Measurements from ENCODE around the gene FCRL6. TPM values are rescaled to one million over a fixed set of nuclear protein-coding genes. Genes with fewer than 3 reads are reported as not detected.

Gene FCRL6
- total RNA-seq, 4 donors from 2014 or later: 0.39 to 2.2 (median 1.4) TPM

DNA sequence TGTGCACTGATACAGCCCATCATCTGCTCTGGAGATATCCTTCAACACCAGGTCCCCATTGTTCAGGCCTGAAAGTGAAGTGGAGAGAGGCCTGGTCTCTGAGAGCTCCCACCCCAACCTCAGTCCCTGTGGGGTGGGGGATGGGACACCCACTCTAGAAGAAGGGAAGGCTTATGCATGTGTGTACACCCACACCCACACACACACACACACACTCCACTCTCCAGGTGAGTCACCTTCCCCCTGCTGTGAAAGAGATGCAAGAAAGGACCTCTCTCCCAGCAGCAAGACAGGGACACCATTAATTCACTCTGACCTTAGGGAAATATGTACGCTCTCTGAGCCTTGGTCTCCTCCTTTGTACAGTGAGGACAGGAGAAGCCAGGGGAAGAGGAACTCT, 54.4 kb downstream of the FCRL6 start:
- Histone ChIP-seq H3K4me1 (peaks cover 0 to 24% (median 15%) of the 10 kb centered on the region in 4 donors), H3K27me3 (no peaks in the 10 kb centered on the region), H3K9me3 (no peaks in the 10 kb centered on the region), H3K4me3 (no peak overlapping the region), H3K36me3 (peaks cover 0 to 16% (median 0%) of the 10 kb centered on the region in 3 donors), H3K27ac (peak overlapping the region in 2 of 4 donors; percentile 94 to 97)
- DNase-seq (ENCODE audit: low spot score in 2 of 2): no peak
- TF ChIP-seq EP300 (IDR thresholded peaks at IDR 0.05): no peak
- no peak for TF ChIP-seq CTCF (IDR thresholded peaks at IDR 0.05)
- no peak for TF ChIP-seq POLR2A (IDR thresholded peaks at IDR 0.05)
- WGBS, 2 donors: 71 to 86% methylated on average over 1 of the region's 1 CpG

GRCh38 chr1:159857889-159858288, 55.7 kb downstream of the FCRL6 start:
- no peak for DNase-seq (ENCODE audit: low spot score in 2 of 2)
- H3K36me3 ChIP-seq: peaks cover 0 to 24% (median 0%) of the 10 kb centered on the region in 3 donors
- H3K9me3 ChIP-seq: no peaks in the 10 kb centered on the region
- H3K4me3 ChIP-seq: no peak overlapping the region
- 87 to 93% methylated on average over 6 of the region's 6 CpGs for WGBS, 2 donors
- no peaks in the 10 kb centered on the region for H3K27me3 ChIP-seq
- H3K27ac ChIP-seq: no peak overlapping the region
- H3K4me1 ChIP-seq: peaks cover 0 to 20% (median 12%) of the 10 kb centered on the region in 4 donors
- no peak for TF ChIP-seq POLR2A (IDR thresholded peaks at IDR 0.05)
- no peak for TF ChIP-seq EP300 (IDR thresholded peaks at IDR 0.05)
- no peak for TF ChIP-seq CTCF (IDR thresholded peaks at IDR 0.05)

GRCh38 chr1:159859767-159860322, 57.7 kb downstream of the FCRL6 start:
- WGBS, 2 donors: 75 to 81% methylated on average over 7 of the region's 7 CpGs
- TF ChIP-seq CTCF (IDR thresholded peaks at IDR 0.05) (no peak), EP300 (IDR thresholded peaks at IDR 0.05) (no peak), POLR2A (IDR thresholded peaks at IDR 0.05) (no peak)
- DNase-seq (ENCODE audit: low spot score in 2 of 2): no peak

DNA sequence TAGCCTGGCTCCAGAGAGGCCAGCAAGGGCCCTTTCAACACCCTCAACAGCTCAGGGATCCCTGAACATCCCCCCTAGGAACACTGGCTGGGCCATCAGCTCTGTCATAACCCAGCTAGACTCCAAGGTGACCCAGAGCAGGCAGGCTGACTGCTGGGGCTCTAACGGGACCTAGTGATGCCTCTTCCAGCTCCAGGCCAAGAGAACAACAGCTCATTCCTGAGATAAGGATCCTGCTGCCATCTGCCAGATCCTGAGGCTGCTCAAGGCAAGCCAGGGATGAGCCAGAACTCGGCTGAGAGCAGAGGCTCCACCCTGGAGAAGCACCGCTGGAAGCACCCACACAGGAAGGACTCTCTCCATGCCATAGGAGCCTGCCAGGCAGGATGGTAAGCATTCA, 58.3 kb downstream of the FCRL6 start:
- Histone ChIP-seq H3K4me1 (peaks cover 0 to 4% (median 0%) of the 10 kb centered on the region in 4 donors), H3K9me3 (no peaks in the 10 kb centered on the region), H3K27ac (no peak overlapping the region), H3K36me3 (peaks cover 0 to 27% (median 0%) of the 10 kb centered on the region in 3 donors), H3K27me3 (no peaks in the 10 kb centered on the region), H3K4me3 (no peak overlapping the region)
- WGBS, 2 donors: 56 to 67% methylated on average over 1 to 3 of the region's 3 CpGs
- TF ChIP-seq POLR2A (IDR thresholded peaks at IDR 0.05) (no peak), CTCF (IDR thresholded peaks at IDR 0.05) (no peak), EP300 (IDR thresholded peaks at IDR 0.05) (no peak)
- DNase-seq (ENCODE audit: low spot score in 2 of 2): no peak

More at GRCh38 chr1:159859767-159860322, 57.7 kb downstream of the FCRL6 start:
- H3K27ac ChIP-seq: no peak overlapping the region
- H3K36me3 ChIP-seq: peaks cover 0 to 27% (median 0%) of the 10 kb centered on the region in 3 donors
- peaks cover 0 to 10% (median 2%) of the 10 kb centered on the region in 4 donors for H3K4me1 ChIP-seq
- H3K9me3 ChIP-seq: no peaks in the 10 kb centered on the region
- H3K4me3 ChIP-seq: no peak overlapping the region
- H3K27me3 ChIP-seq: no peaks in the 10 kb centered on the region

DNA sequence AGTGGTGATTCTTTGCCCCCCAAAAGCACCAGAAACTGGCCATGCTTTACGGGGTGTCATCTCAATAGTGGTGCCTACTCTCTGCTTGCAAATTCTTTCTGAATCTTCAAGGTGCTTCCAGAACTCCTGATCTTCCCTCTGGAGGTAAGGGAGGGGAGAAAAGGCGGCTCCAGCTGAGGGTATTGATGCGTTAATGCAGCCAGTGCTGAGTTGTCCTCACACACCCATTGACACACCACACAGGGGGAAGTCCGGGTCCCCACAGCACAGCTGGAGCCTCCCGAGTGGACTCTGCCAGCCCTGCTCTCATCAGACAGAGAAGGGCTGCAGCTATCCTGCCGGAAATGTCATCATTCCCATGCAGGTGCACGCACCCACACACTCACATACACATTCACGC, 59.1 kb downstream of the FCRL6 start:
- no peaks in the 10 kb centered on the region for H3K9me3 ChIP-seq
- H3K4me3 ChIP-seq: no peak overlapping the region
- H3K27ac ChIP-seq: no peak overlapping the region
- H3K27me3 ChIP-seq: no peaks in the 10 kb centered on the region
- 56 to 81% methylated on average over 8 of the region's 8 CpGs for WGBS, 2 donors
- DNase-seq (ENCODE audit: low spot score in 2 of 2): no peak
- H3K4me1 ChIP-seq: no peaks in the 10 kb centered on the region
- H3K36me3 ChIP-seq: peaks cover 0 to 21% (median 0%) of the 10 kb centered on the region in 3 donors
- no peak for TF ChIP-seq POLR2A (IDR thresholded peaks at IDR 0.05)
- no peak for TF ChIP-seq EP300 (IDR thresholded peaks at IDR 0.05)
- no peak for TF ChIP-seq CTCF (IDR thresholded peaks at IDR 0.05)

Measured in tibial nerve (tissue), 4 donors.